H1 (cell line): ENCODE results near the gene SCN10A. TPM values are rescaled to one million over a fixed set of nuclear protein-coding genes. Genes with fewer than 3 reads are reported as not detected.

Source experiments
- BRCA1 ChIP-seq: IDR thresholded peaks from 2 replicates; pipeline ENCODE4 v1.6.1; 2012; ENCODE audit warnings: low read depth, low read length, improper control_type of control experiment
- CBX8 ChIP-seq: fragments of 300-800, 300-1000 bp; sonication (generic); IDR thresholded peaks from 2 replicates; pipeline ENCODE4 v1.7.1; 2016; ENCODE audit warnings: low read depth, low read length, borderline replicate concordance
- EGR1 ChIP-seq: IDR thresholded peaks from 2 replicates; pipeline ENCODE4 v1.6.1; 2011; ENCODE audit warnings: low read depth, low read length, borderline replicate concordance
- GABPA ChIP-seq: IDR thresholded peaks from 2 replicates; pipeline ENCODE4 v1.6.1; 2011; ENCODE audit warnings: mild to moderate bottlenecking, low read length, moderate library complexity, borderline replicate concordance; ENCODE audit not compliant: insufficient read depth
- KDM1A ChIP-seq: fragments of 200-600, 300-600 bp; sonication (generic); IDR thresholded peaks from 2 replicates; pipeline ENCODE4 v1.7.1; 2016; ENCODE audit warnings: mild to moderate bottlenecking, low read length, borderline replicate concordance
- NANOG ChIP-seq: IDR thresholded peaks from 2 replicates; pipeline ENCODE4 v1.6.1; 2011; ENCODE audit warnings: low read length, low read depth, mild to moderate bottlenecking, inconsistent platforms; ENCODE audit not compliant: insufficient read depth, poor library complexity, severe bottlenecking
- SUZ12 ChIP-seq: fragments of 200-600 bp; sonication (generic); IDR thresholded peaks from 2 replicates; pipeline ENCODE4 v1.6.1; 2012; ENCODE audit warnings: mild to moderate bottlenecking, inconsistent platforms, low read length, moderate library complexity, mixed read lengths
- polyA plus RNA-seq, 7 experiments: library from polyadenylated mRNA; depleted of rRNA in 3 of 7; stranded (reverse) in 5 of 7; unstranded in 2 of 7; fragments of >200 nt in 5 of 7; fragments of 200-250 nt in 2 of 7; gene quantifications; 1 replicate in 5 of 7; 2 replicates in 1 of 7; 4 replicates in 1 of 7; pipeline versions ENCODE4 v1.2.1 to v1.2.3, GENCODE V29; 2011 to 2013; ENCODE audit warnings: missing spikeins in 2 of 7, mixed read lengths in 2 of 7
- total RNA-seq: library from RNA; stranded (reverse); fragmentation: NEBNext Ultra II Directional; extraction: Animal tissue kit (Norgen Biotek cat#: 25700); gene quantifications from 2 replicates; pipeline ENCODE4 v1.2.1, GENCODE V29; 2021

The SCN10A gene
- total and polyA plus RNA-seq, 2 of the 8 experiments (the other 6 are each of a cell fraction or from before 2014, with no cell fraction given), result not detected

DNA sequence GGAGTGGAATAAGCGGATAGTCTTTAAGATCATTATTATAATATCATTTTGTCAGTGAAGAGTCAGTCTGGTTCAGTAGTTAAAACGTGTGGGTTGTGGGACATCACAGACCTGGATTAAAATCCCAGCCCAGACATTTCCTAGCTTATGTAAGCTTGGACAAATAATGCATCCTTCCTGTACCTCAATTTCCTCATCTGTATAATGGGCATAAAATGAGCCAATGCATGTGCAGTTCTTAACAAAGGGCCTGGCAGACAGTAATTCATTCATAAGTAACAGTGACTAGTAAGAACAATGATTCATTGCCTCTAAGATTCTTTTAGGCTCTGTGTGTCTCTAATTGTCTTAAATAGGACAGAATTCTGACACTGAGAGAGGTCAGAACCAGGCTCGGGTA, 76.1 kb downstream of the SCN10A start (continued):
- TF ChIP-seq SUZ12, result no peak
- no peak for TF ChIP-seq KDM1A
- TF ChIP-seq GABPA, result no peak
- TF ChIP-seq NANOG, result no peak
- TF ChIP-seq EGR1, result no peak
- no peak for TF ChIP-seq CBX8
- no peak for TF ChIP-seq BRCA1
